Ramos (cell line): ENCODE results near the gene PSMF1.
"Not testable (repeated sequence)": the region's sequence is repeated elsewhere in the genome, so short reads cannot be mapped to it uniquely, and the experiment has no call there.

ENCODE experiments used
- in situ Hi-C: fragments of 300-500 bp; cut with MboI; formaldehyde crosslinking; loops from one replicate; pipeline ENCODE4 v1.14.3; 2022; ENCODE audit warnings: low sequenced_read_pairs; ENCODE audit not compliant: unreplicated experiment

Gene PSMF1

GRCh38 chr20:1209447-1210387 lies 91.3 kb downstream of the PSMF1 start:
- in situ Hi-C loops: no loop called here

- in situ Hi-C loops: no loop called here
These were observed 92.1 kb downstream of the PSMF1 start for GRCh38 chr20:1210501-1210900.

GRCh38 chr20:1212023-1212422 lies 93.6 kb downstream of the PSMF1 start:
- in situ Hi-C loops: no loop called here

- in situ Hi-C loops: no loop called here
These were observed 94.4 kb downstream of the PSMF1 start for GRCh38 chr20:1212607-1213396.

- in situ Hi-C loops: no loop called here
These were observed 96.4 kb downstream of the PSMF1 start for GRCh38 chr20:1214838-1215261.

GRCh38 chr20:1215386-1216170 lies 97.2 kb downstream of the PSMF1 start:
- in situ Hi-C loops: no loop called here

GRCh38 chr20:1216527-1217427 lies 98.4 kb downstream of the PSMF1 start:
- in situ Hi-C loops: not testable (repeated sequence)
